ENCODE results near the gene BARHL1. TPM values are rescaled to one million over a fixed set of nuclear protein-coding genes. Genes with fewer than 3 reads are reported as not detected.

The BARHL1 gene
- total and polyA plus RNA-seq, 4 donors: not detected

GRCh38 chr9:132606066-132606465 is 23.7 kb downstream of the BARHL1 start:
- TF ChIP-seq CTCF (IDR thresholded peaks at IDR 0.05; ENCODE audit: control extremely low read depth, extremely low read depth): no peak
- H3K4me1 ChIP-seq (ENCODE audit: control insufficient read depth in 5 of 5, insufficient read depth in 5 of 5, low read length in 5 of 5): peaks cover 0 to 14% (median 0%) of the 10 kb centered on the region in 5 donors
- no peak overlapping the region for H3K27ac ChIP-seq (ENCODE audit: low read depth in 1 of 2, low read length in 1 of 2)
- H3K27me3 ChIP-seq (ENCODE audit: control insufficient read depth in 3 of 3, insufficient read depth in 3 of 3, low read length in 2 of 3): no peaks in the 10 kb centered on the region
- 84 to 88% methylated on average over 6 of the region's 6 CpGs for WGBS, 2 donors
- DNase-seq (peak in 2 of 3 donors; percentile 71 to 74), ATAC-seq (ENCODE audit: insufficient read depth, low FRiP score) (no peak)
- H3K36me3 ChIP-seq (ENCODE audit: control insufficient read depth in 4 of 4, insufficient read depth in 4 of 4, low read length in 4 of 4): peaks cover 14 to 42% (median 19%) of the 10 kb centered on the region in 4 donors
- H3K9ac ChIP-seq (ENCODE audit: insufficient read depth in 1 of 2, low read length in 2 of 2): no peak overlapping the region
- H3K9me3 ChIP-seq (ENCODE audit: control insufficient read depth in 4 of 4, insufficient read depth in 3 of 4, low read length in 3 of 4): no peaks in the 10 kb centered on the region
- no peak overlapping the region for H3K4me3 ChIP-seq

DNA sequence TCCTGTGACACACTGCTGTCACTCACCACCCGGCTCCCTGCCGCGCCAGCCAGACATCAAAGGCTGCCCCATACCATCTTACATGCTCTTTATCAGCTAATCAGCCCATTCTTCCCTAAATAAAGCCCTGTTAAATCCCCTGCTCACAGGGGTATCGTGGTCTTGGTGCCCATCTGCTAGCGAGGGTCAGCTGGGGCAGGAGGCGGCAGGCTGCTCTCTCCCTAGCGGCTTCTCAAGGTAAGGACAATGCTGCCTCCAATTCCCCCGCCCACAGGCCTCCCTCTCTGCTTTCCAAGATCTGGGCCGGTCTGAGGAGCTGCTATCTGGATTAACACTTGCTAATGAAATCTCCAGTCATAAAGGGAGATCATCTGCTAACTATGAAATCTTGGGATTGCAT is 26.8 kb downstream of the BARHL1 start:
- WGBS, 2 donors: 91 to 94% methylated on average over 9 of the region's 9 CpGs
- Histone ChIP-seq H3K36me3 (ENCODE audit: control insufficient read depth in 4 of 4, insufficient read depth in 4 of 4, low read length in 4 of 4) (peaks cover 19 to 44% (median 25%) of the 10 kb centered on the region in 4 donors), H3K27me3 (ENCODE audit: control insufficient read depth in 3 of 3, insufficient read depth in 3 of 3, low read length in 2 of 3) (no peaks in the 10 kb centered on the region), H3K4me3 (no peak overlapping the region), H3K9ac (ENCODE audit: insufficient read depth in 1 of 2, low read length in 2 of 2) (no peak overlapping the region), H3K9me3 (ENCODE audit: control insufficient read depth in 4 of 4, insufficient read depth in 3 of 4, low read length in 3 of 4) (no peaks in the 10 kb centered on the region), H3K4me1 (ENCODE audit: control insufficient read depth in 5 of 5, insufficient read depth in 5 of 5, low read length in 5 of 5) (peaks cover 0 to 14% (median 0%) of the 10 kb centered on the region in 5 donors), H3K27ac (ENCODE audit: low read depth in 1 of 2, low read length in 1 of 2) (no peak overlapping the region)
- no peak for TF ChIP-seq CTCF (IDR thresholded peaks at IDR 0.05; ENCODE audit: control extremely low read depth, extremely low read depth)
- no peak for ATAC-seq (ENCODE audit: insufficient read depth, low FRiP score)
- DNase-seq: no peak

DNA sequence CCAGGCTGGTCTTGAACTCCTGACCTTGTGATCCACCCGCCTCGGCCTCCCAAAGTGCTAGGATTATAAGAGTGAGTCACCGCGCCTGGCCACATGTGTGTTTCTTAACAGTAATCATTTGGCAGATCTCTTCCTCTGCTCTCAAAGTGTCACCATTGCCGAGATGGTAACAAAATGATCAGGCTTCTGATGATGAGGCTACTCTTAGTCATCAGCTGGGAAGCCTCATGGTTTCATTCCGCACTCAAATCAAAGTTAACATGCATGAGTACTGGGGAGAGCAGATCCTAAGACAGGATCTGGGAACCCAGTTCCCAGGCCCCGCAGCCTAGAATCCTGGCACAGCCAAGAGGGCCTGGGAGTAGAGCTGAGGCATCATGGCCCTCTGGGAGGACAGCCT is 27.4 kb downstream of the BARHL1 start:
- no peak overlapping the region for H3K27ac ChIP-seq (ENCODE audit: low read depth in 1 of 2, low read length in 1 of 2)
- peaks cover 0 to 16% (median 0%) of the 10 kb centered on the region in 5 donors for H3K4me1 ChIP-seq (ENCODE audit: control insufficient read depth in 5 of 5, insufficient read depth in 5 of 5, low read length in 5 of 5)
- TF ChIP-seq CTCF (IDR thresholded peaks at IDR 0.05; ENCODE audit: control extremely low read depth, extremely low read depth): no peak
- H3K27me3 ChIP-seq (ENCODE audit: control insufficient read depth in 3 of 3, insufficient read depth in 3 of 3, low read length in 2 of 3): no peaks in the 10 kb centered on the region
- H3K9me3 ChIP-seq (ENCODE audit: control insufficient read depth in 4 of 4, insufficient read depth in 3 of 4, low read length in 3 of 4): no peaks in the 10 kb centered on the region
- no peak for DNase-seq
- H3K4me3 ChIP-seq: no peak overlapping the region
- peaks cover 19 to 46% (median 28%) of the 10 kb centered on the region in 4 donors for H3K36me3 ChIP-seq (ENCODE audit: control insufficient read depth in 4 of 4, insufficient read depth in 4 of 4, low read length in 4 of 4)
- WGBS, 2 donors: 89 to 96% methylated on average over 7 of the region's 7 CpGs
- H3K9ac ChIP-seq (ENCODE audit: insufficient read depth in 1 of 2, low read length in 2 of 2): no peak overlapping the region
- ATAC-seq (ENCODE audit: insufficient read depth, low FRiP score): no peak

GRCh38 chr9:132610661-132611060 is 28.3 kb downstream of the BARHL1 start:
- H3K27ac ChIP-seq (ENCODE audit: low read depth in 1 of 2, low read length in 1 of 2): no peak overlapping the region
- H3K27me3 ChIP-seq (ENCODE audit: control insufficient read depth in 3 of 3, insufficient read depth in 3 of 3, low read length in 2 of 3): no peaks in the 10 kb centered on the region
- H3K9ac ChIP-seq (ENCODE audit: insufficient read depth in 1 of 2, low read length in 2 of 2): no peak overlapping the region
- no peak for TF ChIP-seq CTCF (IDR thresholded peaks at IDR 0.05; ENCODE audit: control extremely low read depth, extremely low read depth)
- peaks cover 19 to 47% (median 30%) of the 10 kb centered on the region in 4 donors for H3K36me3 ChIP-seq (ENCODE audit: control insufficient read depth in 4 of 4, insufficient read depth in 4 of 4, low read length in 4 of 4)
- peaks cover 0 to 21% (median 0%) of the 10 kb centered on the region in 5 donors for H3K4me1 ChIP-seq (ENCODE audit: control insufficient read depth in 5 of 5, insufficient read depth in 5 of 5, low read length in 5 of 5)
- H3K9me3 ChIP-seq (ENCODE audit: control insufficient read depth in 4 of 4, insufficient read depth in 3 of 4, low read length in 3 of 4): no peaks in the 10 kb centered on the region
- DNase-seq: no peak
- WGBS, 2 donors: 88 to 93% methylated on average over 12 of the region's 12 CpGs
- ATAC-seq (ENCODE audit: insufficient read depth, low FRiP score): no peak
- no peak overlapping the region for H3K4me3 ChIP-seq
